Suprapubic skin (tissue), 4 donors: Measurements from ENCODE around the gene PPP1R14C.

Source experiments
- EP300 ChIP-seq: sonication (generic); formaldehyde crosslinking; IDR thresholded peaks from one replicate; pipeline ENCODE4 v1.6.1; 2017; ENCODE audit warnings: antibody characterized with exemption
- POLR2A ChIP-seq, 2 donors: fragments of 450-650 bp; IDR thresholded peaks; one replicate each; pipeline ENCODE4 v1.6.1; 2017; ENCODE audit warnings: antibody characterized with exemption in 2 of 2, mild to moderate bottlenecking in 2 of 2, moderate library complexity in 2 of 2
- POLR2AphosphoS5 ChIP-seq, 3 donors: sonication (generic); formaldehyde crosslinking; IDR thresholded peaks; one replicate each; pipeline ENCODE4 v1.6.1; 2017; ENCODE audit warnings: antibody characterized with exemption in 3 of 3
- TF ChIP-seq, protein P1 (sequence below), 2 donors: fragments of 200-600 bp in 1 of 2; fragments of 450-650 bp in 1 of 2; sonication (generic) in 1 of 2; IDR thresholded peaks; one replicate each; pipeline ENCODE4 v1.5.1; 2016 to 2019; ENCODE audit warnings: antibody characterized with exemption in 2 of 2, mild to moderate bottlenecking in 1 of 2, moderate library complexity in 1 of 2

GRCh38 chr6:150245148-150245935 lies 102.5 kb downstream of the PPP1R14C start:
- TF ChIP-seq, protein P1, sequence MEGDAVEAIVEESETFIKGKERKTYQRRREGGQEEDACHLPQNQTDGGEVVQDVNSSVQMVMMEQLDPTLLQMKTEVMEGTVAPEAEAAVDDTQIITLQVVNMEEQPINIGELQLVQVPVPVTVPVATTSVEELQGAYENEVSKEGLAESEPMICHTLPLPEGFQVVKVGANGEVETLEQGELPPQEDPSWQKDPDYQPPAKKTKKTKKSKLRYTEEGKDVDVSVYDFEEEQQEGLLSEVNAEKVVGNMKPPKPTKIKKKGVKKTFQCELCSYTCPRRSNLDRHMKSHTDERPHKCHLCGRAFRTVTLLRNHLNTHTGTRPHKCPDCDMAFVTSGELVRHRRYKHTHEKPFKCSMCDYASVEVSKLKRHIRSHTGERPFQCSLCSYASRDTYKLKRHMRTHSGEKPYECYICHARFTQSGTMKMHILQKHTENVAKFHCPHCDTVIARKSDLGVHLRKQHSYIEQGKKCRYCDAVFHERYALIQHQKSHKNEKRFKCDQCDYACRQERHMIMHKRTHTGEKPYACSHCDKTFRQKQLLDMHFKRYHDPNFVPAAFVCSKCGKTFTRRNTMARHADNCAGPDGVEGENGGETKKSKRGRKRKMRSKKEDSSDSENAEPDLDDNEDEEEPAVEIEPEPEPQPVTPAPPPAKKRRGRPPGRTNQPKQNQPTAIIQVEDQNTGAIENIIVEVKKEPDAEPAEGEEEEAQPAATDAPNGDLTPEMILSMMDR (IDR thresholded peaks at IDR 0.05) = no peak
- no peak for TF ChIP-seq EP300
- no peak for TF ChIP-seq POLR2AphosphoS5 (IDR thresholded peaks at IDR 0.05)
- TF ChIP-seq POLR2A (IDR thresholded peaks at IDR 0.05) = no peak
